ENCODE data around the gene TOE1.
A peak's percentile ranks its signal among the peaks of the same experiment; 100 is the strongest.

TOE1 gene

GRCh38 chr1:45326627-45327623 is 13.0 kb upstream of the TOE1 start, which contains the start of gene HPDL:
Gene HPDL (plus strand): TSS chr1:45326895. CDS start chr1:45327149, 254 bp downstream.
- DNase-seq = peak in 3 of 4 experiments; percentile 22 to 55 (median 37)

GRCh38 chr1:45327644-45328515 is 12.1 kb upstream of the TOE1 start:
- no peak for DNase-seq

GRCh38 chr1:45328680-45329079 is 11.3 kb upstream of the TOE1 start:
- no peak for DNase-seq

GRCh38 chr1:45329445-45329844 is 10.5 kb upstream of the TOE1 start:
- DNase-seq = no peak

- no peak for DNase-seq
These were observed 8.3 kb upstream of the TOE1 start for GRCh38 chr1:45331436-45332345.

GRCh38 chr1:45332346-45332720 is 7.6 kb upstream of the TOE1 start:
- no peak for DNase-seq

- DNase-seq = no peak
These were observed 5.4 kb upstream of the TOE1 start for GRCh38 chr1:45334308-45335245.

- no peak for DNase-seq
These were observed 4.1 kb upstream of the TOE1 start for GRCh38 chr1:45335855-45336324.

- no peak for DNase-seq
These were observed 2.2 kb upstream of the TOE1 start for GRCh38 chr1:45337630-45338325.

- DNase-seq = no peak
These were observed 971 bp downstream of the TOE1 start for GRCh38 chr1:45340816-45341466.

- DNase-seq = no peak
These were observed 4.5 kb downstream of the TOE1 start for GRCh38 chr1:45344499-45344898.

GRCh38 chr1:45345014-45345413 is 5.0 kb downstream of the TOE1 start:
- DNase-seq = no peak

GRCh38 chr1:45346473-45346872 is 6.5 kb downstream of the TOE1 start:
- no peak for DNase-seq

GRCh38 chr1:45348020-45348419 is 8.1 kb downstream of the TOE1 start:
- no peak for DNase-seq

- DNase-seq = no peak
These were observed 8.6 kb downstream of the TOE1 start for GRCh38 chr1:45348609-45348965.

- DNase-seq = no peak
These were observed 9.2 kb downstream of the TOE1 start for GRCh38 chr1:45348966-45349677.

- no peak for DNase-seq
These were observed 11.5 kb downstream of the TOE1 start for GRCh38 chr1:45351508-45351907.

- no peak for DNase-seq
These were observed 13.7 kb downstream of the TOE1 start for GRCh38 chr1:45353685-45354084.

- DNase-seq = no peak
These were observed 14.9 kb downstream of the TOE1 start for GRCh38 chr1:45354838-45355237.
